ENCODE measurements around the gene DNASE1. TPM values are rescaled to one million over a fixed set of nuclear protein-coding genes. Genes with fewer than 3 reads are reported as not detected.

The DNASE1 gene
- total RNA-seq, 1 donor from 2014 or later = 18.4 TPM

DNA sequence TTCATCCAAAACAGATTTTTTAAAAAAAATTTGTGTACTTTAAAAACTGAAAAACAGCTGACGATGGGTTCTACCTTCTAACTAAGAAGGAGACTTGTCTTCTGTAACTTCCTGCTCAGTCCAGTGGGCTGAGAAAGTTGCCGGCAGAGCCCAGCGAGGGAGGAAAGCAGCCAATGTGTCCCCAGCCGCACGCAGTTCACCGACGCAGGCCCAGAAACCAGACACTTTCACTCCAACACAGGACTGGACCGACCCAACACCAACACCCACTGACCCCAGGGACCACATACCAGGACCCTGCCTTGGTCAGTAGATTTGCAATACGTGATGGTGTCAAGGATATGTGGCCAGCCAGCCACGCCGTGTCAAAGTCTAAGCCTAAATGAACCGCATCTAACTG, 37.3 kb downstream of the DNASE1 start:
- no peak overlapping the region for H3K27ac ChIP-seq
- H3K4me3 ChIP-seq = no peak overlapping the region
- ATAC-seq (no peak), DNase-seq (no peak)
- TF ChIP-seq, protein P1, sequence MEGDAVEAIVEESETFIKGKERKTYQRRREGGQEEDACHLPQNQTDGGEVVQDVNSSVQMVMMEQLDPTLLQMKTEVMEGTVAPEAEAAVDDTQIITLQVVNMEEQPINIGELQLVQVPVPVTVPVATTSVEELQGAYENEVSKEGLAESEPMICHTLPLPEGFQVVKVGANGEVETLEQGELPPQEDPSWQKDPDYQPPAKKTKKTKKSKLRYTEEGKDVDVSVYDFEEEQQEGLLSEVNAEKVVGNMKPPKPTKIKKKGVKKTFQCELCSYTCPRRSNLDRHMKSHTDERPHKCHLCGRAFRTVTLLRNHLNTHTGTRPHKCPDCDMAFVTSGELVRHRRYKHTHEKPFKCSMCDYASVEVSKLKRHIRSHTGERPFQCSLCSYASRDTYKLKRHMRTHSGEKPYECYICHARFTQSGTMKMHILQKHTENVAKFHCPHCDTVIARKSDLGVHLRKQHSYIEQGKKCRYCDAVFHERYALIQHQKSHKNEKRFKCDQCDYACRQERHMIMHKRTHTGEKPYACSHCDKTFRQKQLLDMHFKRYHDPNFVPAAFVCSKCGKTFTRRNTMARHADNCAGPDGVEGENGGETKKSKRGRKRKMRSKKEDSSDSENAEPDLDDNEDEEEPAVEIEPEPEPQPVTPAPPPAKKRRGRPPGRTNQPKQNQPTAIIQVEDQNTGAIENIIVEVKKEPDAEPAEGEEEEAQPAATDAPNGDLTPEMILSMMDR (IDR thresholded peaks at IDR 0.05) = no peak
- peaks cover 12% of the 10 kb centered on the region for H3K4me1 ChIP-seq
- no peaks in the 10 kb centered on the region for H3K27me3 ChIP-seq
- peaks cover 13% of the 10 kb centered on the region for H3K36me3 ChIP-seq
- intact Hi-C loops (cut with DNase I) = no loop called here
- H3K9me3 ChIP-seq = no peaks in the 10 kb centered on the region

DNA sequence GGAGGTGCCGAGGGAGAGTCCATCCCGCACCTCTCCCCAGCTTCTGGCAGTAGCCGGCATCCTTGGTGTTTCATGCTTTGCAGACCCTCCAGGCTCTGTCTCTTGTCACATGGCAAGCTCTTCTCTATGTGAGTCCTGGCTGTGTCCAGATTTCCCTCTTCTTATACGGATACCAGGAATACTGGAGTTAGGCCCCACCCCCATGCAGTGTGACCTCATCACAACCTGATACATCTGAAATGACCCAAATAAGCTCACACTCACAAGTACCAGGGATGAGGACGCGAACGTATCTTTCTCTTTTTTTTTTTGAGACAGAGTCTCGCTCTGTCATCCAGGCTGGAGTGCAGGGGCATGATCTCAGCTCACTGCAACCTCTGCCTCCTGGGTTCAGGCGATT, 39.6 kb downstream of the DNASE1 start:
- ATAC-seq (no peak), DNase-seq (no peak)
- Histone ChIP-seq H3K4me3 (no peak overlapping the region), H3K9me3 (no peaks in the 10 kb centered on the region), H3K4me1 (peaks cover 12% of the 10 kb centered on the region), H3K27ac (no peak overlapping the region), H3K27me3 (no peaks in the 10 kb centered on the region), H3K36me3 (no peaks in the 10 kb centered on the region)
- intact Hi-C loops (cut with DNase I) = no loop called here
- TF ChIP-seq, protein P1 (IDR thresholded peaks at IDR 0.05) = no peak

DNA sequence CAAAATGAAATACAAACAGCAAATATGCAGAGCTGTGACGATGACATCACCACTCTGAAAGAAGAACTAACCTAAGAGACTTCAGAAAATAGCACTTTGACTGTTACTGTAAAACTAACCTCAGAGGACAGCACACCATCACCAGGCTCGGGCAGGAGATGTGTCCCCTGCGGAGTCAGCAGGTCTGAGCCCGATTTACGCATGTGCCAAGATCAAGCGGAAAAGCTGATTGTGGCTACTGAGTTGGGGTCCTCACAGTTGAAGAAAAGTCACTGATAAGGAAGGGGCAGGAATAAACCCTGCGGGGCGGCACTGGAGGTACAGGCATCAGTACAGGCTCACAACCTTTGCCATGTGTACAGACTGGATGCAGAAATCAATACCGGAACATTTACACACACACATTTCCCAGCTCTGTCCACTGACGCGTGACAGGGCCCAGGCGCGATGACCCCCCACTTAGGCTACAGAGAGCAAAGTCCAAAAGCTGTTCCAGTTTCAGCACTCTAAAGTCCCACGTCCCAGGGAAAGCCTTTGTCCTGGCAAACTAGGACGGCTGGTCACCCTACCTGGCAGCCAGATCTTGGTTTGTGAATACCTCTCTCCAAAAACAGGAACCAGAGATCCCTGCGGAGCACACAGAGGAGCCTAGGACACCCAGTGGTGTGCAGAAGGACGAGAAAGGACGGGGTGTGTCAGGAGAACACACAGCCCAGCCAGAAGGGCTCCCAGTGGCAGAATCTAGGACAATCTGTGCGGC, 41.3 kb downstream of the DNASE1 start:
- Histone ChIP-seq H3K9me3 (no peaks in the 10 kb centered on the region), H3K27ac (no peak overlapping the region), H3K36me3 (no peaks in the 10 kb centered on the region), H3K27me3 (no peaks in the 10 kb centered on the region), H3K4me3 (no peak overlapping the region), H3K4me1 (peaks cover 5% of the 10 kb centered on the region)
- DNase-seq (no peak), ATAC-seq (no peak)
- TF ChIP-seq, protein P1 (IDR thresholded peaks at IDR 0.05) = no peak
- intact Hi-C loops (cut with DNase I) = no loop called here

DNA sequence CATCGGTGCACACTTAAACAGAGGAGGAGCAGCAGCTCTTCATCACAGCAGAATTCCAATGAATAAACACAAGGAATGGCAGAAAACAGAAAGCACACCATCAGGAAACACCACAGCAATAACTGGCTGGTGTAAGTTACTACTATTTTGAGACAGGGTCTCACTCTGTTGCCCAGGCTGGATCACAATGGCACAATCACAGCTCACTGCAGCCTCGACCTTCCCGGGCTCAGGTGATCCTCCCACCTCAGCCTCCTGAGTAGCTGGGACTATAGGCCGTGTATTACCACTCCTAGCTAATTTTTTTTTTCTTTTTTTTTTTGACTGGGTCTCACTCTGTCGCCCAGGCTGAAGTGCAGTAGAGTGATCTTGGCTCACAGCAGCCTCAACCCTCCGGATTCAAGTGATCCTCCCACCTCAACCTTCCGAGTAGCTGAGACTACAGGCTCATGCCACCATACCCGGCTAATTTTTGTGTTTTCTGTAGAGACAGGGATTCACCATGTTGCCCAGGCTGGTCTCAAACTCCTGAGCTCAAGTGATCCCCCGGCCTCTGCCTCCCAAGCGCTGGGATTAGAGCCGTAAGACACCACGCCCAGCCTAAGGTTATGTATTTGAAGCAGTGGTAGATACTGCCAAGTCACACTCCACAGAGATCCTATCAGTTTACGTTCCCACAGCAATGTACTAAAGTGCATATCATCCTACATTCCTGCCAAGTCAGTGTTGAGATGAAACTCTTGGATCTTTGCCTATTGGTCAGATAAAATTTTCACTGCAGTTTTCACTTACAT, 42.1 kb downstream of the DNASE1 start:
- H3K27me3 ChIP-seq = no peaks in the 10 kb centered on the region
- DNase-seq (no peak), ATAC-seq (no peak)
- H3K4me3 ChIP-seq = no peak overlapping the region
- no peaks in the 10 kb centered on the region for H3K9me3 ChIP-seq
- H3K4me1 ChIP-seq = no peaks in the 10 kb centered on the region
- intact Hi-C loops (cut with DNase I) = no loop called here
- H3K36me3 ChIP-seq = no peaks in the 10 kb centered on the region
- no peak overlapping the region for H3K27ac ChIP-seq
- TF ChIP-seq, protein P1 (IDR thresholded peaks at IDR 0.05) = no peak

DNA sequence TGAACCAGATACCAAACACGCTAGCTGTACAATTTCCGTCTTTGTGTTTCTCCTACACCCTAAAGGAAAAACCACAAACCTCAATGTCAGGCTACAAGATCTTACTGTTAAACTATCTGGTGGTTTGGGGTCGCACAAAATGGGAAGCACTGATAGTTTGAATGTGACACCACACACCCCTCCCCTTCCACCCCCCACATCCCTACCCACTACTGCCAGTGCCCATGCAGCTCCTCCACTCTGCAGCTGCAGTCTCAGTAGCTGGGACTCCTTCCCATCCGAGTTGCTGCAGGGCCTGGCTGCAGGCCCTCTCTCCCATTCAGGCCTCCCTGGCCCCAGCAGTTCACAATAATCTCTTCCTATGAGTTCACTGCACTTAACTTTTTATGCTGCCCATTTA, 44.5 kb downstream of the DNASE1 start:
- Histone ChIP-seq H3K27me3 (no peaks in the 10 kb centered on the region), H3K4me3 (no peak overlapping the region), H3K4me1 (no peaks in the 10 kb centered on the region), H3K9me3 (no peaks in the 10 kb centered on the region), H3K27ac (no peak overlapping the region), H3K36me3 (no peaks in the 10 kb centered on the region)
- TF ChIP-seq, protein P1 (IDR thresholded peaks at IDR 0.05) = no peak
- no peak for ATAC-seq
- no peak for DNase-seq
- intact Hi-C loops (cut with DNase I) = no loop called here

Data from upper lobe of right lung (tissue), 1 donor.